K562 (cell line): ENCODE data around the gene NEDD4. TPM values are rescaled to one million over a fixed set of nuclear protein-coding genes. Genes with fewer than 3 reads are reported as not detected.

Source experiments
- ATAC-seq: fragments of 200-7000 bp; cut with Tn5 transposase; 3 replicates; pipeline ENCODE4 v1.9.1; 2020; ENCODE audit warnings: moderate library complexity
- BruUV-seq: library from RNA; stranded (reverse); fragments of 400-500 nt; replicated peaks from 2 replicates; lab custom pipeline; 2021; lab: Mats Ljungman, UMichigan
- CTCF ChIA-PET: fragments of 300-600 bp; formaldehyde crosslinking; extraction: SDS; loops from one replicate; lab custom pipeline; 2021; ENCODE audit warnings: low intra/inter-chr PET ratio; lab: Yijun Ruan, JAX
- POLR2A ChIA-PET: fragments of 300-600, 350-650 bp; sonication (Branson Sonifier 250); formaldehyde crosslinking; extraction: SDS; loops from one replicate; lab custom pipeline; 2021; ENCODE audit warnings: antibody characterized with exemption, inconsistent platforms; lab: Yijun Ruan, JAX
- DNase-seq, 4 experiments: peaks; one replicate each; pipeline versions ENCODE4 v3.0.0 to v3.0.0-alpha.2; 2011 to 2018; ENCODE audit warnings: low spot score in 3 of 4, mixed read lengths in 3 of 4; ENCODE audit errors: extremely low read depth in 1 of 4
- FAIRE-seq: peaks from 2 replicates; lab custom pipeline; 2011; peaks lifted over from hg19 to GRCh38; lab: Jason Lieb, UNC
- H2AFZ ChIP-seq: 2 replicates; pipeline ENCODE4 v1.6.0; 2011; ENCODE audit warnings: low read depth, low read length, control low read depth, inconsistent platforms
- H3K27ac ChIP-seq: fragments of 200-600 bp; 3 replicates; pipeline ENCODE4 v1.8.0; 2011; ENCODE audit warnings: low read depth, mild to moderate bottlenecking, control low read depth, inconsistent platforms, low read length, moderate library complexity, mixed read lengths; ENCODE audit errors: extremely low read depth
- H3K27me3 ChIP-seq, 2 experiments: fragments of 300-600 bp in 1 of 2; 2 replicates in 1 of 2; 3 replicates in 1 of 2; pipeline versions ENCODE4 v1.6.0 to v1.8.0; 2011; ENCODE audit warnings: inconsistent platforms in 2 of 2, low read length in 2 of 2, mild to moderate bottlenecking in 1 of 2, mixed read lengths in 1 of 2, moderate library complexity in 1 of 2; ENCODE audit not compliant: control insufficient read depth in 2 of 2, insufficient read depth in 2 of 2
- H3K36me3 ChIP-seq: fragments of 300-600 bp; 3 replicates; pipeline ENCODE4 v1.8.0; 2011; ENCODE audit warnings: mild to moderate bottlenecking, low read length, inconsistent platforms; ENCODE audit not compliant: control insufficient read depth, insufficient read depth
- H3K4me1 ChIP-seq, 2 experiments: fragments of 200-600 bp in 1 of 2; replicated peaks in 1 of 2; 2 replicates in 1 of 2; 3 replicates in 1 of 2; pipeline versions ENCODE4 v1.5.1 to v1.8.0; 2011; ENCODE audit warnings: inconsistent platforms in 2 of 2, low read length in 2 of 2, mild to moderate bottlenecking in 1 of 2, mixed read lengths in 1 of 2, moderate library complexity in 1 of 2; ENCODE audit not compliant: control insufficient read depth in 2 of 2, insufficient read depth in 2 of 2
- H3K4me2 ChIP-seq: 2 replicates; pipeline ENCODE4 v1.6.1; 2011; ENCODE audit warnings: low read length, control low read depth, inconsistent platforms, mixed read lengths; ENCODE audit not compliant: insufficient read depth
- H3K4me3 ChIP-seq: fragments of 200-600 bp; sonication (generic), shearing (Covaris generic); 2 replicates; pipeline ENCODE4 v1.5.1; 2016; ENCODE audit warnings: control low read depth, inconsistent platforms
- H3K79me2 ChIP-seq: fragments of 200-600 bp; 3 replicates; pipeline ENCODE4 v1.8.0; 2011; ENCODE audit warnings: low read length, inconsistent platforms; ENCODE audit not compliant: control insufficient read depth, insufficient read depth
- H3K9ac ChIP-seq, 2 experiments: 2 replicates each; pipeline versions ENCODE4 v1.6.0 to v1.6.1; 2011; ENCODE audit warnings: low read depth in 2 of 2, low read length in 2 of 2, control low read depth in 1 of 2, inconsistent platforms in 1 of 2, mild to moderate bottlenecking in 1 of 2, mixed read lengths in 1 of 2; ENCODE audit not compliant: insufficient read depth in 1 of 2
- H3K9me1 ChIP-seq: one replicate; pipeline ENCODE4 v1.6.0; 2011; ENCODE audit warnings: inconsistent platforms, mild to moderate bottlenecking, low read length, moderate library complexity; ENCODE audit not compliant: control insufficient read depth, insufficient read depth
- H3K9me3 ChIP-seq: replicated peaks from 2 replicates; pipeline ENCODE4 v1.5.1; 2011; ENCODE audit warnings: low read depth, low read length, inconsistent platforms; ENCODE audit not compliant: control insufficient read depth, insufficient read depth
- H4K20me1 ChIP-seq: replicated peaks from 2 replicates; pipeline ENCODE4 v1.6.1; 2011; ENCODE audit warnings: low read length, inconsistent platforms, mixed read lengths; ENCODE audit not compliant: control insufficient read depth, insufficient read depth
- CTCF ChIP-seq, 3 experiments: IDR thresholded peaks in 2 of 3; conservative IDR thresholded peaks in 1 of 3; 2 replicates each; pipeline ENCODE4 v1.5.1; 2011 to 2012; ENCODE audit warnings: low read length in 3 of 3, mild to moderate bottlenecking in 3 of 3, control low read depth in 2 of 3, improper control_type of control experiment in 1 of 3, inconsistent platforms in 1 of 3, low read depth in 1 of 3, mixed read lengths in 1 of 3, moderate library complexity in 1 of 3; ENCODE audit not compliant: insufficient read depth in 2 of 3
- FOSL1 ChIP-seq: fragments of 200-800 bp; sonication (Bioruptor generic); conservative IDR thresholded peaks from 2 replicates; pipeline ENCODE4 v1.6.1; 2016; ENCODE audit warnings: missing genetic modification characterization, missing compliant biosample characterization
- JUND ChIP-seq, 2 experiments: IDR thresholded peaks; 2 replicates in 1 of 2; 3 replicates in 1 of 2; pipeline ENCODE4 v1.6.1; 2011; ENCODE audit warnings: borderline replicate concordance in 2 of 2, low read depth in 2 of 2, low read length in 2 of 2, improper control_type of control experiment in 1 of 2, missing biosample characterization in 1 of 2, missing genetic modification characterization in 1 of 2, missing genetic modification reagents in 1 of 2
- MAZ ChIP-seq, 2 experiments: fragments of 450-650 bp in 1 of 2; sonication (generic) in 1 of 2; formaldehyde crosslinking; IDR thresholded peaks in 1 of 2; conservative IDR thresholded peaks in 1 of 2; 2 replicates each; pipeline versions ENCODE4 v1.4.0 to v1.5.0; 2020; ENCODE audit warnings: mild to moderate bottlenecking in 1 of 2, missing genetic modification reagents in 1 of 2
- MBD1 ChIP-seq: fragments of 250-450 bp; sonication (Bioruptor Pico); IDR thresholded peaks from 2 replicates; pipeline ENCODE4 v1.8.0; 2022; ENCODE audit warnings: inconsistent platforms
- PML ChIP-seq: IDR thresholded peaks from 2 replicates; pipeline ENCODE4 v1.6.1; 2012; ENCODE audit warnings: low read length, inconsistent platforms
- POLR3A ChIP-seq: IDR thresholded peaks from 2 replicates; pipeline ENCODE4 v1.6.1; 2011; ENCODE audit warnings: borderline replicate concordance, mild to moderate bottlenecking, moderate library complexity; ENCODE audit not compliant: insufficient read length, insufficient read depth; ENCODE audit errors: extremely low read depth
- RAD21 ChIP-seq, 2 experiments: fragments of 250-450 bp in 1 of 2; fragments of 450-650 bp in 1 of 2; sonication (Bioruptor Pico) in 1 of 2; formaldehyde crosslinking in 1 of 2; IDR thresholded peaks in 1 of 2; conservative IDR thresholded peaks in 1 of 2; 2 replicates each; pipeline versions ENCODE4 v1.4.0 to v1.8.0; 2020 to 2022; ENCODE audit warnings: mild to moderate bottlenecking in 2 of 2, moderate library complexity in 1 of 2
- ZKSCAN8 ChIP-seq: fragments of 200-800 bp; sonication (Bioruptor generic); IDR thresholded peaks from 2 replicates; pipeline ENCODE4 v1.6.1; 2016; ENCODE audit warnings: missing genetic modification characterization, missing compliant biosample characterization
- ZNF766 ChIP-seq: fragments of 200-800 bp; sonication (Bioruptor generic); conservative IDR thresholded peaks from 2 replicates; pipeline ENCODE4 v1.6.1; 2016; ENCODE audit warnings: missing genetic modification characterization, missing compliant biosample characterization
- WGBS: fragments of 100-300 bp; shearing (Covaris generic); methylation state at CpG from one replicate; pipeline ENCODE4 v1.1.6; 2016; ENCODE audit warnings: low coverage, mixed read lengths; ENCODE audit not compliant: insufficient coverage; ENCODE audit errors: missing lambda C conversion rate; 5-methylcytosine and 5-hydroxymethylcytosine counted together
- in situ Hi-C: fragments of 300-500 bp; cut with MboI; formaldehyde crosslinking; loops from 4 replicates; pipeline ENCODE4 v1.15.0; 2018; ENCODE audit warnings: inconsistent platforms, mixed read lengths
- intact Hi-C: fragments of 100-400 bp; cut with micrococcal nuclease; formaldehyde crosslinking; loops from 2 replicates; pipeline ENCODE4 v1.14.2; 2022
- polyA plus RNA-seq, 8 experiments: library from polyadenylated mRNA; depleted of rRNA in 4 of 8; stranded (reverse) in 5 of 8; unstranded in 3 of 8; fragments of >200 nt; fragmentation: Nextera tagmentation in 2 of 8; fragmentation: Illumina TruSeq in 1 of 8; extraction: Ambion mirVana in 2 of 8; extraction: Trizol in 1 of 8; gene quantifications; 2 replicates each; pipeline versions ENCODE4 v1.2.1 to v1.2.3, GENCODE V29; 2011 to 2014; ENCODE audit warnings: inconsistent platforms in 1 of 8, missing spikeins in 1 of 8
- total RNA-seq, 7 experiments: library from RNA; depleted of rRNA in 6 of 7; stranded (reverse); fragments of >200 nt in 6 of 7; fragmentation: Illumina TruSeq in 2 of 7; extraction: Trizol in 2 of 7; gene quantifications; 2 replicates each; pipeline versions ENCODE4 v1.2.1 to v1.2.3, GENCODE V29; 2011 to 2021; ENCODE audit warnings: low replicate concordance in 1 of 7

The NEDD4 gene
- total and polyA plus RNA-seq, 9 of the 15 experiments (the other 6 are each of a cell fraction or from before 2014, with no cell fraction given), result 7.2 to 23.7 (median 17.3) TPM

- no peaks in the 10 kb centered on the region; a peak in 1 of 5 replicates for H3K27me3 ChIP-seq
- FAIRE-seq (no peak), DNase-seq (no peak), ATAC-seq (peak; percentile 71; the same call in 2 of the 3 replicates)
- TF ChIP-seq RAD21 (CRISPR knock-in tag; conservative IDR thresholded peaks at IDR 0.05 in 1 of 2, IDR thresholded peaks at IDR 0.05 in 1 of 2) (peak in 1 of 2 experiments; percentile 32; a peak in 2 of 4 replicates), ZNF766 (CRISPR knock-in tag) (0 out of 2 replicates have a peak, but pooled peaks have one; percentile 25), MAZ (CRISPR knock-in tag; conservative IDR thresholded peaks at IDR 0.05 in 1 of 2, IDR thresholded peaks at IDR 0.05 in 1 of 2) (0 out of 4 replicates have a peak, but pooled peaks of 1 of the 2 experiments have one; percentile 23), FOSL1 (0 out of 2 replicates have a peak, but pooled peaks have one; percentile 21), JUND (IDR thresholded peaks at IDR 0.05; ENCODE audit: borderline replicate concordance, low read depth, low read length) (no peak), JUND (tag; IDR thresholded peaks at IDR 0.05; ENCODE audit: borderline replicate concordance, low read depth, low read length) (0 out of 3 replicates have a peak, but pooled peaks have one; percentile 2), POLR3A (no peak), PML (no peak), MBD1 (CRISPR knock-in tag) (no peak), ZKSCAN8 (CRISPR knock-in tag) (0 out of 2 replicates have a peak, but pooled peaks have one; percentile 37), CTCF (IDR thresholded peaks at IDR 0.05 in 2 of 3, conservative IDR thresholded peaks at IDR 0.05 in 1 of 3; ENCODE audit: insufficient read depth in 2 of 3, low read depth in 1 of 3, low read length in 3 of 3) (peak in 2 of 3 experiments; percentile 4 to 45; a peak in 2 of 6 replicates)
- intact Hi-C loops, result no loop called here
- H3K4me2 ChIP-seq, result peak overlapping the region; percentile 43; the same call in 1 of the 2 replicates
- 0% methylated on average over 1 of the region's 1 CpG for WGBS
- H4K20me1 ChIP-seq, result no peaks in the 10 kb centered on the region
- H3K9me3 ChIP-seq, result no peaks in the 10 kb centered on the region; the same call in none of the 2 replicates
- no peak overlapping the region for H3K4me3 ChIP-seq
- no TSS peak for BruUV-seq
- H3K9me1 ChIP-seq, result no peaks in the 10 kb centered on the region
- H3K36me3 ChIP-seq, result no peaks in the 10 kb centered on the region
- ChIA-PET POLR2A (interaction anchor here (1.0 to 1.4 kb wide), 2 partner anchors 13 to 22 kb away, joined by 3 read pairs; no protein-coding TSS in a partner anchor), CTCF (no interaction called here)
- H3K27ac ChIP-seq, result no peak overlapping the region
- H3K4me1 ChIP-seq, result peaks cover 0 to 5% of the 10 kb centered on the region in 2 experiments; a peak in 1 of 5 replicates
- H3K9ac ChIP-seq, result no peak overlapping the region
- peak overlapping the region; percentile 59 for H2AFZ ChIP-seq
- H3K79me2 ChIP-seq, result no peaks in the 10 kb centered on the region
- in situ Hi-C loops, result no loop called here
Observed at GRCh38 chr15:56017920-56018319, 24.5 kb upstream of the NEDD4 start.
